Adrenal gland (tissue), 5 donors: ENCODE results near the gene CTBP2.

ENCODE experiments used
- POLR2A ChIP-seq, 2 donors: fragments of 450-650 bp; IDR thresholded peaks; one replicate each; pipeline ENCODE4 v1.6.1; 2017; ENCODE audit warnings: antibody characterized with exemption in 2 of 2, mild to moderate bottlenecking in 2 of 2, moderate library complexity in 1 of 2
- TF ChIP-seq, protein P1 (sequence below), 6 experiments: fragments of 450-650 bp in 4 of 6; fragments of 200-600 bp in 2 of 6; sonication (generic) in 1 of 6; IDR thresholded peaks; 1 replicate in 5 of 6; 2 replicates in 1 of 6; pipeline versions ENCODE4 v1.5.1 to v1.8.0; 2016 to 2021; ENCODE audit warnings: antibody characterized with exemption in 6 of 6, mild to moderate bottlenecking in 2 of 6, moderate library complexity in 1 of 6
- donor health status: DM: no; HTN: no; CAD: no.

DNA sequence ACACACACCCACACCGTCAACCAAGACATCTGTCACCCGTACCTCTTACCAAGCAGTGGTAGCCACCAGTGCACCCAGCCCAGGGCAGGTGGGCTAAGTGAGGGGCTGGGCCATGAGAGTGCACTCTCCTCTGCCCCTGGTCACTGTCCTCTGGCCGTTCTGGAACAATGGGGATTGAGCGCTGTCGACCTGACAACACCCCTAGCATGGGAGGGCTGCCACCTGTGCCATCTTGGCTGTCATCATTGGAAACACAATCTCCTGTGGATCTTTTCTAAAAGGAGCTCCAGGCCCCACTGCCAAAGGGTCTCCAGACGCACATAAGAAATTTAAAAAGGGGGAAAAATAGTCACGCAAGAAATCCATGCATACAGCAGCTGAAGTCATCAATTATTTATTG is 80.1 kb downstream of the CTBP2 start:
- TF ChIP-seq, protein P1, sequence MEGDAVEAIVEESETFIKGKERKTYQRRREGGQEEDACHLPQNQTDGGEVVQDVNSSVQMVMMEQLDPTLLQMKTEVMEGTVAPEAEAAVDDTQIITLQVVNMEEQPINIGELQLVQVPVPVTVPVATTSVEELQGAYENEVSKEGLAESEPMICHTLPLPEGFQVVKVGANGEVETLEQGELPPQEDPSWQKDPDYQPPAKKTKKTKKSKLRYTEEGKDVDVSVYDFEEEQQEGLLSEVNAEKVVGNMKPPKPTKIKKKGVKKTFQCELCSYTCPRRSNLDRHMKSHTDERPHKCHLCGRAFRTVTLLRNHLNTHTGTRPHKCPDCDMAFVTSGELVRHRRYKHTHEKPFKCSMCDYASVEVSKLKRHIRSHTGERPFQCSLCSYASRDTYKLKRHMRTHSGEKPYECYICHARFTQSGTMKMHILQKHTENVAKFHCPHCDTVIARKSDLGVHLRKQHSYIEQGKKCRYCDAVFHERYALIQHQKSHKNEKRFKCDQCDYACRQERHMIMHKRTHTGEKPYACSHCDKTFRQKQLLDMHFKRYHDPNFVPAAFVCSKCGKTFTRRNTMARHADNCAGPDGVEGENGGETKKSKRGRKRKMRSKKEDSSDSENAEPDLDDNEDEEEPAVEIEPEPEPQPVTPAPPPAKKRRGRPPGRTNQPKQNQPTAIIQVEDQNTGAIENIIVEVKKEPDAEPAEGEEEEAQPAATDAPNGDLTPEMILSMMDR (IDR thresholded peaks at IDR 0.05) = no peak
- no peak for TF ChIP-seq POLR2A (IDR thresholded peaks at IDR 0.05)
